NT2/D1 (cell line): ENCODE results near the gene AGAP2.

Experiments used
- DNase-seq: peaks from one replicate; pipeline ENCODE4 v3.0.0-alpha.2; 2011; ENCODE audit warnings: low read depth, low spot score
- H3K27me3 ChIP-seq: 2 replicates; pipeline ENCODE4 v1.6.0; 2011; ENCODE audit warnings: mild to moderate bottlenecking; ENCODE audit not compliant: insufficient read length, insufficient read depth
- H3K36me3 ChIP-seq: 2 replicates; pipeline ENCODE4 v1.6.1; 2011; ENCODE audit warnings: mild to moderate bottlenecking, low read length, mixed read lengths; ENCODE audit not compliant: insufficient read depth, insufficient read length
- H3K4me1 ChIP-seq: 2 replicates; pipeline ENCODE4 v1.5.1; 2011; ENCODE audit not compliant: insufficient read depth, insufficient read length
- H3K4me3 ChIP-seq: 2 replicates; pipeline ENCODE4 v1.5.1; 2011; ENCODE audit warnings: low read depth; ENCODE audit not compliant: insufficient read length
- H3K9ac ChIP-seq: 2 replicates; pipeline ENCODE4 v1.6.0; 2011; ENCODE audit warnings: low read depth; ENCODE audit not compliant: insufficient read length
- H3K9me3 ChIP-seq: 2 replicates; pipeline ENCODE4 v1.5.1; 2011; ENCODE audit warnings: mild to moderate bottlenecking, low read length; ENCODE audit not compliant: insufficient read depth
- SUZ12 ChIP-seq: IDR thresholded peaks from 2 replicates; pipeline ENCODE4 v1.6.1; 2011; ENCODE audit not compliant: insufficient read length, insufficient read depth; ENCODE audit errors: extremely low read depth
- YY1 ChIP-seq: IDR thresholded peaks from 2 replicates; pipeline ENCODE4 v1.6.1; 2011; ENCODE audit not compliant: insufficient read length, insufficient read depth
- ZNF274 ChIP-seq: IDR thresholded peaks from 2 replicates; pipeline ENCODE4 v1.6.1; 2011; ENCODE audit warnings: mild to moderate bottlenecking, low read depth, low read length

Gene AGAP2

GRCh38 chr12:57772429-57773322 lies 34.1 kb upstream of the AGAP2 start, which contains the start of gene EEF1AKMT3:
EEF1AKMT3 (plus strand) TSS chr12:57772614; CDS start chr12:57772725, 111 bp downstream.
- no peaks in the 10 kb centered on the region for H3K27me3 ChIP-seq
- no peak for TF ChIP-seq ZNF274
- no peak for DNase-seq

GRCh38 chr12:57771873-57772428 lies 33.4 kb upstream of the AGAP2 start, which contains the start of gene METTL1:
METTL1 (minus strand) TSS chr12:57772105; CDS start chr12:57772083, 22 bp downstream.
- peak; percentile 97 for DNase-seq
- no peaks in the 10 kb centered on the region for H3K9me3 ChIP-seq
- H3K4me3 ChIP-seq: peak within 1 kb of the TSS; percentile 94
- no peaks in the 10 kb centered on the region for H3K27me3 ChIP-seq
- H3K4me1 ChIP-seq: peaks cover under 1% of the 10 kb centered on the region
- H3K9ac ChIP-seq: peak within 1 kb of the TSS; percentile 95
- TF ChIP-seq YY1: peak; percentile 68
- TF ChIP-seq ZNF274: no peak
- TF ChIP-seq SUZ12: no peak
- H3K36me3 ChIP-seq: peaks cover 44% of the 10 kb centered on the region

More at GRCh38 chr12:57772429-57773322, 34.1 kb upstream of the AGAP2 start, which contains the start of gene EEF1AKMT3:
- no peaks in the 10 kb centered on the region for H3K4me1 ChIP-seq
- H3K4me3 ChIP-seq: peak within 1 kb of the TSS; percentile 94
- H3K9me3 ChIP-seq: no peaks in the 10 kb centered on the region
- H3K9ac ChIP-seq: peak within 1 kb of the TSS; percentile 95
- H3K36me3 ChIP-seq: peaks cover 40% of the 10 kb centered on the region

- peak; percentile 92 for DNase-seq
- TF ChIP-seq ZNF274 (no peak), SUZ12 (no peak), YY1 (no peak)
- Histone ChIP-seq H3K9me3 (no peaks in the 10 kb centered on the region), H3K36me3 (peaks cover 42% of the 10 kb centered on the region), H3K9ac (peak overlapping the region; percentile 95), H3K27me3 (peaks cover 6% of the 10 kb centered on the region), H3K4me1 (peaks cover 5% of the 10 kb centered on the region), H3K4me3 (peak overlapping the region; percentile 94)
Observed at GRCh38 chr12:57771236-57771872, 32.8 kb upstream of the AGAP2 start.

GRCh38 chr12:57770734-57771133 lies 32.2 kb upstream of the AGAP2 start:
- peaks cover 12% of the 10 kb centered on the region for H3K27me3 ChIP-seq
- peak overlapping the region; percentile 29 for H3K9ac ChIP-seq
- TF ChIP-seq SUZ12: no peak
- TF ChIP-seq ZNF274: no peak
- no peak for TF ChIP-seq YY1
- H3K4me3 ChIP-seq: no peak overlapping the region
- H3K9me3 ChIP-seq: no peaks in the 10 kb centered on the region
- DNase-seq: no peak
- H3K4me1 ChIP-seq: peaks cover 10% of the 10 kb centered on the region
- peaks cover 42% of the 10 kb centered on the region for H3K36me3 ChIP-seq

GRCh38 chr12:57769594-57769993 lies 31.1 kb upstream of the AGAP2 start:
- Histone ChIP-seq H3K36me3 (peaks cover 38% of the 10 kb centered on the region), H3K9ac (no peak overlapping the region), H3K4me3 (no peak overlapping the region), H3K27me3 (peaks cover 23% of the 10 kb centered on the region), H3K9me3 (no peaks in the 10 kb centered on the region), H3K4me1 (peaks cover 15% of the 10 kb centered on the region)
- TF ChIP-seq SUZ12 (no peak), ZNF274 (no peak), YY1 (no peak)
- no peak for DNase-seq

- H3K36me3 ChIP-seq: peaks cover 39% of the 10 kb centered on the region
- H3K9me3 ChIP-seq: no peaks in the 10 kb centered on the region; the same call in 1 of the 2 replicates
- peaks cover 39% of the 10 kb centered on the region for H3K27me3 ChIP-seq
- H3K4me1 ChIP-seq: peaks cover 15% of the 10 kb centered on the region
- H3K9ac ChIP-seq: no peak overlapping the region
- TF ChIP-seq ZNF274: no peak
- no peak for DNase-seq
- H3K4me3 ChIP-seq: no peak overlapping the region
Observed at GRCh38 chr12:57767876-57768275, 29.3 kb upstream of the AGAP2 start.

GRCh38 chr12:57767305-57767698 lies 28.8 kb upstream of the AGAP2 start:
- no peak for TF ChIP-seq ZNF274
- no peak for TF ChIP-seq SUZ12
- TF ChIP-seq YY1: no peak
- H3K9ac ChIP-seq: peak overlapping the region; percentile 57

More at GRCh38 chr12:57767305-57767698, 28.8 kb upstream of the AGAP2 start:
- peaks cover 15% of the 10 kb centered on the region for H3K4me1 ChIP-seq
- peak overlapping the region; percentile 16 for H3K4me3 ChIP-seq
- no peak for DNase-seq
- no peaks in the 10 kb centered on the region; the same call in 1 of the 2 replicates for H3K9me3 ChIP-seq
- H3K36me3 ChIP-seq: peaks cover 45% of the 10 kb centered on the region
- H3K27me3 ChIP-seq: peaks cover 39% of the 10 kb centered on the region
